ENCODE measurements around the gene HEPHL1. TPM values are rescaled to one million over a fixed set of nuclear protein-coding genes. Genes with fewer than 3 reads are reported as not detected.

Gene HEPHL1
- total RNA-seq, 2 donors from 2014 or later = 0.09 to 0.17 TPM

GRCh38 chr11:93988912-93989311 lies 32.2 kb upstream of the HEPHL1 start:
- Histone ChIP-seq H3K4me3 (no peak overlapping the region), H3K36me3 (no peaks in the 10 kb centered on the region), H3K27ac (no peak overlapping the region), H3K27me3 (replicated peaks; ENCODE audit: insufficient read depth) (no peaks in the 10 kb centered on the region), H3K4me1 (replicated peaks) (no peaks in the 10 kb centered on the region), H3K9me3 (no peaks in the 10 kb centered on the region)
- TF ChIP-seq CTCF (IDR thresholded peaks at IDR 0.05) (no peak), POLR2AphosphoS5 (IDR thresholded peaks at IDR 0.05) (no peak), POLR2A (IDR thresholded peaks at IDR 0.05) (no peak)
- 88% methylated on average over 3 of the region's 3 CpGs for WGBS
- intact Hi-C loops (cut with DNase I) = no loop called here
- DNase-seq (ENCODE audit: low spot score) = no peak

DNA sequence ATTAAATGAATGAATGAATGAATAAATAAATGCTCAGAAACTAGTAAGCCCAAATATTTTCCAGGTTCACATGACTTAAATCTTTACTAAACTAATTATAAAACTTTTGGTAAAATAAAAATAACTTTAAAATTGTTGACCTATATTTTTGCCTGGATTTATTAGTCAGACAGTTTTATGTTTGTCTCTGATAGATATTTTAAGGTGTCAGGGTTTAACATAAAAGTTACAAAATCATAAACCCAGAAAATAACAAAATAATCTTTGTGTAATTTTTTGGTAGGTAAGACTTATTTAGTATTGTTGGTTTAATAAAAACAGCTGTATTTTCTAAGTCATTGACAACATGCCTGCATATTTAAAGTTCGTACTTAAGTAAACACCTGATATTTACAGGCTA lies 27.4 kb upstream of the HEPHL1 start:
- no peak for DNase-seq (ENCODE audit: low spot score)
- intact Hi-C loops (cut with DNase I) = no loop called here
- H3K27ac ChIP-seq = no peak overlapping the region
- no peaks in the 10 kb centered on the region for H3K36me3 ChIP-seq
- no peak for TF ChIP-seq CTCF (IDR thresholded peaks at IDR 0.05)
- no peak for TF ChIP-seq POLR2AphosphoS5 (IDR thresholded peaks at IDR 0.05)
- TF ChIP-seq POLR2A (IDR thresholded peaks at IDR 0.05) = no peak
- no peaks in the 10 kb centered on the region for H3K27me3 ChIP-seq (replicated peaks; ENCODE audit: insufficient read depth)
- H3K9me3 ChIP-seq = no peaks in the 10 kb centered on the region
- H3K4me3 ChIP-seq = no peak overlapping the region
- no peaks in the 10 kb centered on the region for H3K4me1 ChIP-seq (replicated peaks)
- WGBS = 76% methylated on average over 1 of the region's 1 CpG

DNA sequence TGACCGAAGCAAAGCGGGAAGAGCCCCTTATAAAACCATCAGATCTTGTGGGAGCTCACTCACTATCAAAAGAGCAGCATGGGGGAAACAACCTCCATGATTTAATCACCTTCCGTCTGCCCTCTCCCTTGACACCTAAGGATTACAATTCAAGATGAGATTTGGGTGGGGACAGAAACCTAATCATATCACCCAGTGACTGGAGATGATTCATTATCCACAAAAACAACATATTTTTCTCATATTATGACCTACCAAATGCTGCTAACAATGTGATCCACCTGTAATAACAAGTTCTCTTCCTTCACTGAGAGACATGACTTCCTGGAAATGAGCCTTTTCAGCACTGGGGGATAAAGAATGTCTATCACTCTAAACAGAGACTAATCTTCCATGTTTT lies 23.4 kb upstream of the HEPHL1 start:
- H3K9me3 ChIP-seq = no peaks in the 10 kb centered on the region
- H3K4me3 ChIP-seq = no peak overlapping the region
- H3K4me1 ChIP-seq (replicated peaks) = no peaks in the 10 kb centered on the region
- intact Hi-C loops (cut with DNase I) = no loop called here
- TF ChIP-seq CTCF (IDR thresholded peaks at IDR 0.05) (no peak), POLR2A (IDR thresholded peaks at IDR 0.05) (no peak), POLR2AphosphoS5 (IDR thresholded peaks at IDR 0.05) (no peak)
- DNase-seq (ENCODE audit: low spot score) = no peak
- H3K27me3 ChIP-seq (replicated peaks; ENCODE audit: insufficient read depth) = no peaks in the 10 kb centered on the region
- WGBS = 94% methylated on average over 3 of the region's 3 CpGs
- H3K36me3 ChIP-seq = no peaks in the 10 kb centered on the region
- H3K27ac ChIP-seq = no peak overlapping the region

DNA sequence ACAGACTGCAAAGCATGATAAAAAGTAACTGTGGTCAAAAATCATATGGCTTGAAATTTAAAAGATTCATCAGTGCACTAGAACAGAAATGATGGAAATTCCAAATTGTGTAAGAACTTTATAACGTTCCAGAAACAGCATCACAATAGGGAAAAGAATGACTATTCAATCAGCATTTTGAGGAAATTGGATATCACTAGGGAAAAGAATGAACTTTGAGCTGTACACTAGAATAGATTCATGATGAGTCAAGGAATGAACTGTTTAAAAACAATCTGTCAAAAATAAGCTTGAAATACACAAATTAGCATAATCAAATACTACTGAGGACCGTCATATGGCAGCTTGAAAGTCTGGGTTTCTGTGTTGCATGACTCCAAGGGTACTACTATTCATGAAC lies 20.5 kb upstream of the HEPHL1 start:
- Histone ChIP-seq H3K4me1 (replicated peaks) (no peaks in the 10 kb centered on the region), H3K27ac (no peak overlapping the region), H3K36me3 (no peaks in the 10 kb centered on the region), H3K4me3 (no peak overlapping the region), H3K27me3 (replicated peaks; ENCODE audit: insufficient read depth) (no peaks in the 10 kb centered on the region), H3K9me3 (no peaks in the 10 kb centered on the region)
- no peak for TF ChIP-seq CTCF (IDR thresholded peaks at IDR 0.05)
- TF ChIP-seq POLR2A (IDR thresholded peaks at IDR 0.05) = no peak
- TF ChIP-seq POLR2AphosphoS5 (IDR thresholded peaks at IDR 0.05) = no peak
- intact Hi-C loops (cut with DNase I) = no loop called here
- WGBS = 72% methylated on average over 2 of the region's 2 CpGs
- no peak for DNase-seq (ENCODE audit: low spot score)

DNA sequence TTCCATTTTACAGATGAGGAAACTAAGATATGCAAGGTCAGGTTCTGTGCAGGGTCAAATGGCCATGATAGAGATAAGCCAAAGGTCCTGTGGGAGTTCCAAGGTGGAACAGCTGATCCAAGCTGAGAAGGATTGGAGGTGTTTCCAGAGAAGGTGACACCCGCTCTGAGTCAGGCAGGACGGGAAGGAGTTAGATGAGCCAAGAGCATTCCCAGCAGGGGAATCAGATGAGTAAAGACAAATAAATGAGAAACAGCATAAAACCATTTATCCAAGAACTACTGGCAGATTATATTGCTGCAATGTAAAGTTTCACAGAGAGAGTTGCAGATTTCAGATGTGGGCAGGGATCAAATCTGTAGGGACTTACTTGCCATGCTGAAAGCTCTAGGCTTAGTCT lies 18.9 kb upstream of the HEPHL1 start:
- Histone ChIP-seq H3K4me3 (no peak overlapping the region), H3K27me3 (replicated peaks; ENCODE audit: insufficient read depth) (no peaks in the 10 kb centered on the region), H3K9me3 (no peaks in the 10 kb centered on the region), H3K4me1 (replicated peaks) (no peaks in the 10 kb centered on the region), H3K27ac (no peak overlapping the region), H3K36me3 (no peaks in the 10 kb centered on the region)
- DNase-seq (ENCODE audit: low spot score) = no peak
- intact Hi-C loops (cut with DNase I) = no loop called here
- no peak for TF ChIP-seq POLR2AphosphoS5 (IDR thresholded peaks at IDR 0.05)
- TF ChIP-seq CTCF (IDR thresholded peaks at IDR 0.05) = no peak
- no peak for TF ChIP-seq POLR2A (IDR thresholded peaks at IDR 0.05)
- WGBS = 72% methylated on average over 2 of the region's 2 CpGs
